Gastrocnemius medialis (tissue), 4 donors: ENCODE results near the gene KHNYN. TPM values are rescaled to one million over a fixed set of nuclear protein-coding genes. Genes with fewer than 3 reads are reported as not detected.

Experiments used
- ATAC-seq, 2 donors: fragments of 150-250 bp; one replicate each; pipeline ENCODE4 v1.9.1; 2016
- DNase-seq, 2 donors: peaks; one replicate each; pipeline ENCODE4 v3.0.0-alpha.2; 2019
- H3K27ac ChIP-seq, 4 donors: fragments of 200-600 bp; sonication (generic); 1 replicate in 1 of 4; 2 replicates in 3 of 4; pipeline ENCODE4 v1.5.1; 2016 to 2018; ENCODE audit warnings: mild to moderate bottlenecking in 2 of 4, moderate library complexity in 1 of 4
- H3K27me3 ChIP-seq, 3 donors: fragments of 200-600 bp; sonication (generic) in 2 of 3; 1 replicate in 1 of 3; 2 replicates in 2 of 3; pipeline versions ENCODE4 v1.5.1 to v1.6.0; 2016 to 2019; ENCODE audit warnings: mild to moderate bottlenecking in 1 of 3, moderate library complexity in 1 of 3
- H3K36me3 ChIP-seq, 2 donors: fragments of 200-600 bp; sonication (generic) in 1 of 2; one replicate each; pipeline ENCODE4 v1.5.1; 2017 to 2018
- H3K4me1 ChIP-seq, 2 donors: fragments of 200-600 bp; sonication (generic) in 1 of 2; one replicate each; pipeline ENCODE4 v1.5.1; 2016 to 2017; ENCODE audit warnings: mild to moderate bottlenecking in 2 of 2
- H3K4me3 ChIP-seq, 4 donors: fragments of 200-600 bp; sonication (generic) in 3 of 4; 1 replicate in 1 of 4; 2 replicates in 3 of 4; pipeline ENCODE4 v1.5.1; 2016 to 2019; ENCODE audit warnings: mild to moderate bottlenecking in 2 of 4
- H3K9me3 ChIP-seq, 3 donors: fragments of 200-600 bp; sonication (generic) in 2 of 3; 1 replicate in 1 of 3; 2 replicates in 2 of 3; pipeline ENCODE4 v1.5.1; 2016 to 2019
- POLR2A ChIP-seq, 2 donors: fragments of 450-650 bp; IDR thresholded peaks; one replicate each; pipeline ENCODE4 v1.6.1; 2017; ENCODE audit warnings: antibody characterized with exemption in 2 of 2, mild to moderate bottlenecking in 2 of 2, moderate library complexity in 2 of 2
- in situ Hi-C, 4 donors: fragments of 200-750 bp; cut with MboI; loops; one replicate each; pipeline versions ENCODE4 v1.15.0 to v1.8.0; 2017; ENCODE audit warnings: low sequenced_read_pairs in 4 of 4
- intact Hi-C: fragments of 100-400 bp; cut with DNase I; formaldehyde crosslinking; loops from one replicate; pipeline ENCODE4 v1.15.1; 2023; ENCODE audit warnings: low total_unique reads
- total RNA-seq, 4 donors: library from RNA; depleted of rRNA; stranded (reverse); fragments of >200 nt; gene quantifications; one replicate each; pipeline versions ENCODE4 v1.1.0 to v1.2.3, GENCODE V29; 2016
- TF ChIP-seq, protein P1 (sequence below), 5 experiments: fragments of 450-650 bp in 3 of 5; fragments of 200-600 bp in 2 of 5; sonication (generic) in 2 of 5; IDR thresholded peaks in 4 of 5; conservative IDR thresholded peaks in 1 of 5; 1 replicate in 4 of 5; 2 replicates in 1 of 5; pipeline ENCODE4 v1.5.1; 2016 to 2019; ENCODE audit warnings: antibody characterized with exemption in 5 of 5, mild to moderate bottlenecking in 3 of 5, moderate library complexity in 3 of 5

KHNYN gene
- total RNA-seq, 4 donors from 2014 or later = 35.1 to 50.5 (median 44.7) TPM

DNA sequence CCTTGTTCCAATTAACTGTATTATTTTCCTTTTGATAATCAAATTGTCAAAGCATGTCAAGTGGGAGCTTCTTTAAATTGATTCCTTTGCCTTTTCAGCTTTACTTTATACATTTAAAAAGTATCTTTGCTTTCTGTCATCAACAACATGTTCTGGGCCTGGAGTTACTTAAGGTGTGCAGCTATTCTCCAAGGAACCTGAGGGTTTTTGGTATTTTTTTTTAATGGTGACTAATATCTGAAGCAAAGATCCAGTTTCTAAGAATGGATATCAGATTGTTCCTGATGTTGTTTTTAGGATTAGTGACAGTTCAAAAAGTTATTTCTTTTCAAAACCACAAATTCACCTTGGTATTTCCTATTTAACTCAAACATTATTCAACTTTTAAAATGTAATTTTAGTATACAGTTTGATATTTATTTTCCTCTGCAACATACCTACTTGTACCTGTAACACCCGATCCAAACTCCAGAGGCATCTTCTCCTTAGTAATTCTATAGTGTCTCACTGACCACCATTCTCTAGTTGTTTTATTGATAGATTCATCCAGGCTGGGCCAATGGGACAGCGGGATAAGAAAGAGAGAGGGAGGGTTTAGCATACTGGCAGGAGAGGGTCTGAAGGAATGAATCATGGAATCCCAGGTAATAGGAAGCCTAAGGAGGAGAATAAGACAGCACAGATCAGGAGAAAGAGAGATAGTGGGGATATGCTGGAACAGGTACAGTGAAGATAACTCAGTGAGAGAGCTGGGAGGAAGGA is 3.4 kb upstream of the KHNYN start:
- Histone ChIP-seq H3K9me3 (no peaks in the 10 kb centered on the region), H3K36me3 (no peaks in the 10 kb centered on the region), H3K27ac (no peak overlapping the region), H3K4me1 (peaks cover 12 to 14% of the 10 kb centered on the region in 2 donors), H3K27me3 (no peaks in the 10 kb centered on the region), H3K4me3 (no peak overlapping the region)
- no peak for DNase-seq
- no peak for ATAC-seq
- in situ Hi-C loops (loop anchor here in 2 of 4 donors (25.0 kb wide), 2 partner anchors 189 to 1114 kb away; partner anchors contain the start of genes BCL2L2 (in 1 of the 2), GMPR2 (in 1 of the 2), NEDD8 (in 1 of the 2) and PABPN1 (in 1 of the 2)), intact Hi-C loops (no loop called here)
- TF ChIP-seq POLR2A (IDR thresholded peaks at IDR 0.05) = no peak
- TF ChIP-seq, protein P1, sequence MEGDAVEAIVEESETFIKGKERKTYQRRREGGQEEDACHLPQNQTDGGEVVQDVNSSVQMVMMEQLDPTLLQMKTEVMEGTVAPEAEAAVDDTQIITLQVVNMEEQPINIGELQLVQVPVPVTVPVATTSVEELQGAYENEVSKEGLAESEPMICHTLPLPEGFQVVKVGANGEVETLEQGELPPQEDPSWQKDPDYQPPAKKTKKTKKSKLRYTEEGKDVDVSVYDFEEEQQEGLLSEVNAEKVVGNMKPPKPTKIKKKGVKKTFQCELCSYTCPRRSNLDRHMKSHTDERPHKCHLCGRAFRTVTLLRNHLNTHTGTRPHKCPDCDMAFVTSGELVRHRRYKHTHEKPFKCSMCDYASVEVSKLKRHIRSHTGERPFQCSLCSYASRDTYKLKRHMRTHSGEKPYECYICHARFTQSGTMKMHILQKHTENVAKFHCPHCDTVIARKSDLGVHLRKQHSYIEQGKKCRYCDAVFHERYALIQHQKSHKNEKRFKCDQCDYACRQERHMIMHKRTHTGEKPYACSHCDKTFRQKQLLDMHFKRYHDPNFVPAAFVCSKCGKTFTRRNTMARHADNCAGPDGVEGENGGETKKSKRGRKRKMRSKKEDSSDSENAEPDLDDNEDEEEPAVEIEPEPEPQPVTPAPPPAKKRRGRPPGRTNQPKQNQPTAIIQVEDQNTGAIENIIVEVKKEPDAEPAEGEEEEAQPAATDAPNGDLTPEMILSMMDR (IDR thresholded peaks at IDR 0.05 in 4 of 5, conservative IDR thresholded peaks at IDR 0.05 in 1 of 5) = no peak

DNA sequence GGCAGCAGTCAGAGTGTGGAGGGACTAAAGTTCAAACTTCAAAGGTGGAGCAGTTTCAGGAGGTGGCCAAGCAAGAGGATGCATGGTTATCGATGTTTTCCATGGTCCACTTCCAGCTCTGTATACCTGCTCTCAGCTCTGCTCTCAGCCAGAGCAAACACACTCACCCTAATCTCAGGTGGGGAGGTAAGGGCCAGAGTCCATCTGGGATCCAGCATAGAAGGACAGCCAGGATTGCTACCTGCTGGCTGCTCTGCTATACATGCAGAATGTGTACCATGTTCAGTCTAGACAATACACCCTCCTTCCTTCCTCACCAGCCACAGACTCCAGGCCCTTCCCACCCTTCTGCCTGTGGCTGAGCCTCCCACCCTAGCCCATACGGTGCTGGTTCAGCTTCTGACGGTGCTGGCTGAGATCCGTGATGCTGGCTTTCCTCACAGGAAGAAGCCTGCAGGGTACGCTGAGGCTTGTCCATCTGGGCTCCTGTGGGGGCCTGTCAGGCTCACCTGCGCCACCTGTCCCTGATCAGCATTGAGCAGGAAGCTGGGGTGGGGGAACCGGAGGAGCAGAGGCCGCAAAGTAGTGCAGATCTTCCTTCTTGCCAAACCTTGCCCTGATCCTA is 2.7 kb upstream of the KHNYN start:
- in situ Hi-C loops (loop anchor here in 2 of 4 donors (25.0 kb wide), 2 partner anchors 190 to 1115 kb away; partner anchors contain the start of genes BCL2L2 (in 1 of the 2), GMPR2 (in 1 of the 2), NEDD8 (in 1 of the 2) and PABPN1 (in 1 of the 2)), intact Hi-C loops (no loop called here)
- no peaks in the 10 kb centered on the region for H3K9me3 ChIP-seq
- H3K27ac ChIP-seq = no peak overlapping the region
- H3K36me3 ChIP-seq = no peaks in the 10 kb centered on the region
- H3K27me3 ChIP-seq = no peaks in the 10 kb centered on the region
- TF ChIP-seq, protein P1 (IDR thresholded peaks at IDR 0.05 in 4 of 5, conservative IDR thresholded peaks at IDR 0.05 in 1 of 5) = no peak
- TF ChIP-seq POLR2A (IDR thresholded peaks at IDR 0.05) = no peak
- ATAC-seq (no peak), DNase-seq (no peak)
- peaks cover 18 to 21% of the 10 kb centered on the region in 2 donors for H3K4me1 ChIP-seq
- H3K4me3 ChIP-seq = no peak overlapping the region

DNA sequence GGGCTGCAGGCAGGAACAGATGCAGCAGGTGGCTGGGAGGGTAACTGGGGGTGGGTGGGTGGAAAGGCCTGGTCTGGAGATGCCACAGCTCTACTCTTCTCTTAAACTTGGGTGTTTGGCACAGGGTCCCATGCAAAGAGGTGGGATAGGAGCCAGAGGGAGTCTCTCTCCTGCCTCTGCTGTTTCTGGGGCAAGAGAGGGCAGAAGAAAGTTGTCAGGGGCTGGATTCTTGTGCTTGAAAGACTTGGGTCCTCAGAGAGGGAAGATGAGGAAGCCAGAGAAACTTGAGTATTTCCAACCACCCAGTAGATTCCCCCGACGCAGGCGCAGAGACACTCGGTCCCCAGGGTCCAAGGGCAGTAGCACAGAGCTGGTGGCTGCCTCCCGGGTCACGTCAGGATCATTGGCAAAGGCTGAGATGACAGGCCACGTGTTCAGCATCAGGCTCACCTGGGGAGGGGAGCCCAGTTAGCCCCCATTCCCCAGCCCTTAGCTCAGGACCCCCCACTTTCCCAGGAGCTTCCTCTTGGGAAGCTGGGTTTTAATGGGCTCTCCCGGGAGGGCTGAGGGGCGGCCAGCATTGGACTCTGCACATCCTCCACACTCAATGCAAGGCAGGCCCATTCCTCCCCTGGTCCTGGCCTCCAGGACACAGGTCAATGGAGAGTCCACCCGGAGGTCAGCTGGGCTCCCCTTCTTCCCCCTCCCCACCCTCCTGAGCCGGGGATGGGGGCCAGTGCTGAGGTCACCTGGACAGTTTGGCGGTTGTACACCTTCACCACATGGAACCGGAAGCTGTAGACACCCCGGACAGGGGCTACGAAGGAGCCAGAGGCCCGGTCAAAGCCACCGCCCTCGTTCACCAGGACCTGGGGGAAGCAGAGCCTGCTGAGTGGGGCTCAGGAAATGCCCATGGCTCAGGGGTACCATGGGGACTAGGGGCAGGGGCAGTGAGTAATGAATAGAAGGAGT is 1.9 kb upstream of the KHNYN start:
- no peaks in the 10 kb centered on the region for H3K9me3 ChIP-seq
- H3K36me3 ChIP-seq = peaks cover 0 to 7% of the 10 kb centered on the region in 2 donors
- TF ChIP-seq POLR2A (IDR thresholded peaks at IDR 0.05) = no peak
- TF ChIP-seq, protein P1 (IDR thresholded peaks at IDR 0.05 in 4 of 5, conservative IDR thresholded peaks at IDR 0.05 in 1 of 5) = no peak
- ATAC-seq = no peak
- intact Hi-C loops = loop anchor here (2.0 kb wide), 1 partner anchor 15 kb away; the partner anchor contains the start of gene SDR39U1
- in situ Hi-C loops = loop anchor here in 2 of 4 donors (25.0 kb wide), 2 partner anchors 191 to 1116 kb away; partner anchors contain the start of genes BCL2L2 (in 1 of the 2), GMPR2 (in 1 of the 2), NEDD8 (in 1 of the 2) and PABPN1 (in 1 of the 2)
- no peak for DNase-seq
- H3K4me3 ChIP-seq = no peak overlapping the region
- H3K27ac ChIP-seq = no peak overlapping the region
- no peaks in the 10 kb centered on the region for H3K27me3 ChIP-seq
- H3K4me1 ChIP-seq = peaks cover 18 to 22% of the 10 kb centered on the region in 2 donors
